BJ (cell line): ENCODE measurements around the gene CWC22. TPM values are rescaled to one million over a fixed set of nuclear protein-coding genes. Genes with fewer than 3 reads are reported as not detected.
"Not testable (repeated sequence)": the region's sequence is repeated elsewhere in the genome, so short reads cannot be mapped to it uniquely, and the experiment has no call there.

Experiments used
- CTCF ChIA-PET: fragments of 350-600 bp; formaldehyde crosslinking; extraction: SDS; loops from one replicate; lab custom pipeline; 2021; ENCODE audit warnings: antibody characterized with exemption, inconsistent platforms; lab: Yijun Ruan, JAX
- POLR2A ChIA-PET: fragments of 300-600 bp; sonication (Branson Sonifier 250); formaldehyde crosslinking; extraction: SDS; loops from one replicate; lab custom pipeline; 2021; ENCODE audit warnings: antibody characterized with exemption; lab: Charles Lee
- DNase-seq: peaks from one replicate; pipeline ENCODE4 v3.0.0-alpha.2; 2011; ENCODE audit warnings: low read depth
- H3K27me3 ChIP-seq: 2 replicates; pipeline ENCODE4 v1.6.0; 2011; ENCODE audit warnings: low read length; ENCODE audit not compliant: control insufficient read depth, insufficient read depth
- H3K36me3 ChIP-seq: 2 replicates; pipeline ENCODE4 v1.5.1; 2011; ENCODE audit warnings: low read length; ENCODE audit not compliant: control insufficient read depth, insufficient read depth
- H3K4me3 ChIP-seq: 2 replicates; pipeline ENCODE4 v1.5.1; 2011; ENCODE audit warnings: low read depth, mild to moderate bottlenecking, control low read depth, low read length
- polyA plus RNA-seq: library from polyadenylated mRNA; depleted of rRNA; stranded (reverse); fragments of >200 nt; gene quantifications from 2 replicates; pipeline ENCODE4 v1.2.3, GENCODE V29; 2011
- TF ChIP-seq, protein P1 (sequence below): IDR thresholded peaks from 2 replicates; pipeline ENCODE4 v1.5.1; 2011; ENCODE audit warnings: low read depth, mild to moderate bottlenecking, control low read depth, inconsistent platforms, low read length, moderate library complexity; ENCODE audit not compliant: insufficient read depth

Gene CWC22
- polyA plus RNA-seq, 1 experiment: 1.2 TPM

DNA sequence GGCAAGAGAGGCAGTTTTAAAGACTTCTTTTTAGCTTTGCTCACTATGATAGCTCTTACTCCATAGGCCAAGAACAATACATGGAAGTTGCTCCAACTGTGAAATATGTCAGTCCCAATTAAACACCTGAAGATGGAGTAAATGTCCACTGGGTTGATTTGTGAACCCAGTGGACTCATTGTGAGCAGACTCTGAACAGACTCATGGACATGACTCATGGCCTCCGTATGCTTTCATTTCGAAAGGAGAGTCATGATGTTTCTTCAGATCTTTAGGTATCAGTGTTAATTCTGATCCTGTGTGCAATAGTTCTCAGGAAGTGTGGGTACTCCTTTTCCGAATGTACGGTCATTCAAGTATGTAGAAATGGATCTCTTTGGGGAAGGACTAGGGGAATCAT lies 5.4 kb upstream of the CWC22 start:
- ChIA-PET CTCF (interaction anchor here (0.6 kb wide), 1 partner anchor 77 kb away, joined by 3 read pairs; no protein-coding TSS in a partner anchor), POLR2A (no interaction called here)
- no peaks in the 10 kb centered on the region for H3K36me3 ChIP-seq
- H3K4me3 ChIP-seq: no peak overlapping the region
- no peaks in the 10 kb centered on the region for H3K27me3 ChIP-seq
- TF ChIP-seq, protein P1, sequence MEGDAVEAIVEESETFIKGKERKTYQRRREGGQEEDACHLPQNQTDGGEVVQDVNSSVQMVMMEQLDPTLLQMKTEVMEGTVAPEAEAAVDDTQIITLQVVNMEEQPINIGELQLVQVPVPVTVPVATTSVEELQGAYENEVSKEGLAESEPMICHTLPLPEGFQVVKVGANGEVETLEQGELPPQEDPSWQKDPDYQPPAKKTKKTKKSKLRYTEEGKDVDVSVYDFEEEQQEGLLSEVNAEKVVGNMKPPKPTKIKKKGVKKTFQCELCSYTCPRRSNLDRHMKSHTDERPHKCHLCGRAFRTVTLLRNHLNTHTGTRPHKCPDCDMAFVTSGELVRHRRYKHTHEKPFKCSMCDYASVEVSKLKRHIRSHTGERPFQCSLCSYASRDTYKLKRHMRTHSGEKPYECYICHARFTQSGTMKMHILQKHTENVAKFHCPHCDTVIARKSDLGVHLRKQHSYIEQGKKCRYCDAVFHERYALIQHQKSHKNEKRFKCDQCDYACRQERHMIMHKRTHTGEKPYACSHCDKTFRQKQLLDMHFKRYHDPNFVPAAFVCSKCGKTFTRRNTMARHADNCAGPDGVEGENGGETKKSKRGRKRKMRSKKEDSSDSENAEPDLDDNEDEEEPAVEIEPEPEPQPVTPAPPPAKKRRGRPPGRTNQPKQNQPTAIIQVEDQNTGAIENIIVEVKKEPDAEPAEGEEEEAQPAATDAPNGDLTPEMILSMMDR: no peak
- no peak for DNase-seq

DNA sequence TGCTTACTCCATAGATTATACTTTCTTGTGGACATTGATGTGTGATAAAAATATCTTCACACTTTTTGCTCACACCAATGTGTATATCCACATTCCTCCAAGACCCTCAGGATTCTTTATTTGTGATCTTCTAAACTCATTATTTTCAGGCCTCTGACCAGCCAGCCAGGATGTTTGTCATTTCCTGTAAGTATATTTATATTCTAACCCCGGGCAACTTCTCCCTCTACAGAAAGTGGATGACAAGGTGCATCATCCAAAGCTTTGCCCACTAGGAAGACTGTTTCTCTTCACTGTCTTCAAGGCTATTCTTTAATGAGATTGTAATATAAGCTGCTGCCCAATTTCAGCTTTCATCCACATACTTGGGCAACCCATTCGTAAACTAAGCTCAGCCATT lies 3.6 kb upstream of the CWC22 start:
- no peak for DNase-seq
- CTCF ChIA-PET: no interaction called here
- H3K4me3 ChIP-seq: no peak overlapping the region
- H3K36me3 ChIP-seq: no peaks in the 10 kb centered on the region
- TF ChIP-seq, protein P1: no peak
- no peaks in the 10 kb centered on the region for H3K27me3 ChIP-seq
- POLR2A ChIA-PET: no interaction called here

DNA sequence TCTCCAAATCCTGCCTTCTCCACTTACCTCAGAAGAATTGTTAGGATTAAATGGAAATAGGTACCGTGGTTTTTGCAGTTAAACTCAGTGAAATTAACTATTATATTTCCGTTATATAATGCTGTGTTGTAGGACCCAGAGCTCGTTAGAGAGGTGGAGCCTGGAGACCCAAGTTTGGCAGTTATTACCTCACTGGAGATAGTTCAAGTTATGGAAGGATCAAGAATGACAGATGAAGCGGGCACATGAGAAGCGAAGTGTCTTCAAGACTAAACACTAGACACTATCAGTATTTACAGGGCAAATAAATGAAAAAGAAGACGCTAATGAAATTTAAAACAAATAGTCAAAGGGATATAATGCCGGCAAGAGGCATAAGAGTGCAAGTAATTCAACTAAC lies 866 bp downstream of the CWC22 start:
- peak overlapping the region; percentile 73 for H3K4me3 ChIP-seq
- no peak for DNase-seq
- TF ChIP-seq, protein P1: no peak
- no peaks in the 10 kb centered on the region for H3K36me3 ChIP-seq
- CTCF ChIA-PET: no interaction called here
- POLR2A ChIA-PET: interaction anchor here (0.6 kb wide), 1 partner anchor 584 kb away, joined by 5 read pairs; no protein-coding TSS in a partner anchor
- H3K27me3 ChIP-seq: no peaks in the 10 kb centered on the region

DNA sequence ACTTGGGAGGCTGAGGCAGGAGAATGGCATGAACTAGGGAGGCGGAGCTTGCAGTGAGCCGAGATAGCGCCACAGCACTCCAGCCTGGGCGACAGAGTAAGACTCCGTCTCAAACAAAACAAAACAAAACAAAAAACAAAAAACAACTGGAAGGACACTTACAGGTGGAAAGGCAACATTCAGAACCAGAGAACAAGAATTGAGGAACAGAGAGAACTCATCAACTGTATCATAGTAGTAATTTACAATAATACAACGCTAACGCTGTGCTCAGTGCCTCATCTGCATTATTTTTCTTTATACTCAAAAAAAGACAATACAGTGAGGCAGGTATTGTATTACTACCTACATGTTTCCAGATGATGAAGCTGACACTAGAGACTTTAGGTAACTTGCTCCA lies 1.6 kb downstream of the CWC22 start:
- POLR2A ChIA-PET, CTCF ChIA-PET, H3K4me3 ChIP-seq, H3K27me3 ChIP-seq, DNase-seq, H3K36me3 ChIP-seq: not testable (repeated sequence)

DNA sequence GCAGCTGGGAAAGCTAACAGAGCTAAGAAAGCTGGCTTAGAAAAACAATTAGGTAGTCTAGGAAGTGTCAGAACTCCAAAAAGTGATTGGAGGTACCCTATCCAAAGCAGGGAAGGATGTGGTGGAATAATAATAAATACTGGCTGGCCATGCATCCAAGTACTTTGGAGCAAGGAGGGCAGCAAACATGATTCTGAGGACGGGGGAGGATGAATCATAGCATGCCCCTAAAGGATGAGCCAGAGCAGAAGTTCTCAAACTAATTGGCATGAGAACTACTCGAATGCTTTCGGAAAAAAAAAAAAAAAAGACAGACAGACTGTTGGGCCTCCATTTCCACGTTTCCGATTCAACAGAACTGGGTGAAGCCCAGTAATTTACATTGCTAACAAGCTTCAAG lies 2.4 kb downstream of the CWC22 start:
- POLR2A ChIA-PET: no interaction called here
- TF ChIP-seq, protein P1: no peak
- CTCF ChIA-PET: no interaction called here

DNA sequence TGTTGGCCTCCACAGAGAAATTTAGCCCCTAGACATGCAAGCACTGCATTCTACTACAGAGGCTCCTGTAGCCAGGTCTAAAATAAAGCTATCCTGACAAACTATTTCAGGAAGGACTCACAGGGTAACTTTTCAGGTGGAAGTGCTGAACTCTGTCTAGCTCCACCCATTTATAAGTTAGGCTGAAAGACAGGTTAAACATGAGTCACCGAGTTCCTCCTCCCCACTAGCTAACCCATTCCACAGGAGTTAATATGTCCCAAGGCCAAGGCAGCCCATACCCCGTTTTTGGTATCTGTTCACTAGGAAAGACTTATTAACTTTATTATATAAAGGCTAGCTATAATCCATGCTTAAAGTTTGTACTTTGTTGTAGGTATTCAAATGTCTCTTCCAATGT lies 3.5 kb downstream of the CWC22 start:
- POLR2A ChIA-PET: no interaction called here
- H3K27me3 ChIP-seq: no peaks in the 10 kb centered on the region
- CTCF ChIA-PET: interaction anchor here (0.7 to 2.8 kb wide), 2 partner anchors 13 to 560 kb away, joined by 3 to 9 read pairs; no protein-coding TSS in a partner anchor
- no peak for DNase-seq
- TF ChIP-seq, protein P1: no peak
- no peaks in the 10 kb centered on the region for H3K36me3 ChIP-seq
- H3K4me3 ChIP-seq: no peak overlapping the region

More for the DNA sequence above, 2.4 kb downstream of the CWC22 start:
- no peak for DNase-seq
- Histone ChIP-seq H3K4me3 (no peak overlapping the region), H3K36me3 (no peaks in the 10 kb centered on the region), H3K27me3 (no peaks in the 10 kb centered on the region)
